GM18951 (cell line): ENCODE results near the gene VPS8.

Experiments
- POLR2A ChIP-seq: IDR thresholded peaks from 4 replicates; pipeline ENCODE4 v1.6.1; 2011; ENCODE audit warnings: mild to moderate bottlenecking; ENCODE audit not compliant: insufficient read length, insufficient read depth; ENCODE audit errors: extremely low read depth
- in situ Hi-C: fragments of 300-500 bp; cut with MboI; formaldehyde crosslinking; loops from one replicate; pipeline ENCODE4 v1.12.0; 2022; ENCODE audit warnings: low sequenced_read_pairs, mixed read lengths, inconsistent platforms; ENCODE audit not compliant: unreplicated experiment

Gene VPS8

DNA sequence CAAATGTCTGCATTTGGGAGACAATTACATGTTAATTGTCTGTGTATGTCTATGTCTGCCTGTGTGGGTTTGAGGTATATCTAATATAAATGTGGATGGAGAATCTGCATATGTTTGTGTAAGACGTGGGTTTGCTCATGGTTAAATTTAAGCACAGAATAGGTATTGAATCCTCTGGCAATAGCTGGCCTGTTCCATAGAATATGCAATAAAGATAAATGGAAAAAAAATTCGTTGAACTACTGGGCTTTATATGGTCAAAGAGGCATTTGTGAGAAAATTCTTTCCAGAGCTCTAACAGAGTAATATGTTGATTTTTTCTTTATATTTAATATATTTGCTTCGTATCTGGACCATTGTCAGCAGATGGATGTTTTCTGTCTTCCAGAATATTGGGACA, 1.4 kb downstream of the VPS8 start:
- in situ Hi-C loops, result no loop called here
- TF ChIP-seq POLR2A, result no peak

DNA sequence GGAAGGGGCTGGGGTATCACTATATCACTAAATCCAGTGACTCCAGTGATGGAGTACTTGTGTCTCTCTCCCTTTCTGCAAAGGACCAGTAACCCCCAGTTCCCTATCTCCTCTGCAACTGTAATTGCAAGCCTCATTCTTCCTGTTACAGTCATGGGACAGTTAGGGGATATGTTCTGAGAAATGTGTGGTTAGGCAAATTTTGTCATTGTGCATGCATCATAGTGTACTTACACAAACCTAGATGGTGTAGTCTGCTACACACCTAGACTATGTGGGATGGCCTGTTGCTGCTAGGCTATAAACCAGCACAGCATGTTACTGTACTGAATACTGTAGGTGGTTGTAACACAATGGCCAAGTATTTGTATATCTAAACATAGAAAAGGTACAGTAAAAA, 2.2 kb downstream of the VPS8 start:
- in situ Hi-C loops, result no loop called here
- no peak for TF ChIP-seq POLR2A

DNA sequence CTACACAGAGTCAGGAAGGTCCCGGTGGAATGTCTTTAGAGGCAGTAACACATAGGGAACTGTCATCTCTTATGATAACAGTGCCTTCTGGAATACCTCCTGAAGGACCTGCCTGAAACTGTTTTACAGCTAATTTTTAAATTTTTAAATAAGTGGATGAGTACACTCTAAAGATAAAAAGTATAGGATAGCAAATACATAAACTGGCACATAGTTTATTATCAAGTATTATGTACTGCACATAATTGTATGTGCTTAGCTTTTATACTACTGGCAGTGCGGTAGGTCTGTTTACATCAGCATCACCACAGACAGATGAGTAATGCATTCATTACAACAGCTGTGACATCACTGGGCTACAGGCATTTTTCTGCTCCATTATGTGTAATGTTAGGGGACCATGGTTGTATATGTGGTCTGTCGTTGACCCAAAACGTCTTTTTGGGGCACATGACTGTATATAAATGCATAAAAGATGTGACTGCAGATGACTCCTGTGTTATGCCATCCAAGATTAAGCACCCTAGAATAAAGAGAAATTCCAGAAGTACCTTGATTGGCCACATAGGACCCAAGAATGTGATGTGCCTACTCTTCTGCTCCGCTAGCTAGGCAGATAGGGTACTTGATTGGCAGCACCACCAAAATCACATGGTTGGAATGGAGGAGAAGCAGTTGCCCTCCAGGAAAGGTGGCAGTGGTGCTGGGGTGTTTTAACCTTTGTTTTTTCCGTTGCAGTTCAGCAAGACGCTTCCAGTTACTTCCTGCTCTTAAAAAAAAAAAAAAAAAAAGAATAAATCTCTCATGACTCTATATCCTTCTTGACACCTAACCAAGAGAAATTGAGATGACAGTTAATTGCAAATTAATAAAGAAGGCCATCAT, 3.3 kb downstream of the VPS8 start:
- in situ Hi-C loops, result no loop called here
- TF ChIP-seq POLR2A, result no peak

GRCh38 chr3:184816614-184817013, 4.6 kb downstream of the VPS8 start:
- in situ Hi-C loops, result no loop called here
- no peak for TF ChIP-seq POLR2A

GRCh38 chr3:184820525-184820924, 8.6 kb downstream of the VPS8 start:
- TF ChIP-seq POLR2A, result no peak
- in situ Hi-C loops, result no loop called here

DNA sequence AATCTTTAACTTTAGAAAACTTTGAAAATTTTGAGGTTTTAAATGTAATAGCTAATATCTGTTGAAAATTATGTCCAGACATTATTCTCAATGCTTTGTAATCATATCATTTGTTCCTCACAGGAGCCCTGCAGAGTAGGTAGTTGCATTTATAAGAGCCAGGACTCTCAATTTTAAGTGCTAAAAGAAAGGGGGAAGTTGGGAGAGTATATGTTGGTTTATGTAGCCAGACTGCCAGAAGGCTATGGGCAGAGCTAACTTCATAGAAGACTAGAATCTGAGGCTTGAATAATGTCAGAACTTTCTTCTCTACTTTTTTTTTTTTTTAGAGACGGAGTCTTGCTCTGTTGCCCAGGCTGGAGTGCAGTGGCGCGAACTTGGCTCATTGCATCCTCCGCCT, 9.1 kb downstream of the VPS8 start:
- TF ChIP-seq POLR2A, result no peak
- in situ Hi-C loops, result no loop called here

DNA sequence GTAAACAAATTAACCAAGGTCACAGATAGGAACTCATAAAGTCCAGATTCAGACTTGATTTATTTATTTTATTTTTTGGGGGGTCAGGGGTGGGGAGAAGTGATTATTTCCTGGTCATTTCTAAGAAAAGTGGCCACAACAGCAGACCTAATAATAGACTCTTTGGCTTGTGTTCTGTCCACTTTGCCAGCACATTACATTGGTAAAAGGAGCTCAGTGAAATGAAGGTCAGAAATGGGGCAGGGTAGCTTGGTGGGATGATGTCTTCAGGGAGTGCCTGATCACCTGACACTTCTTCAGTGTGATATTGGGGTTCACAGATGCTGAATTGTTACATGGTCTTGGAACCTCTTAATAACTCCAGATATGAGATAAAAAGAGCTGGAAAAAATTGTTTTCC, 10.1 kb downstream of the VPS8 start:
- no peak for TF ChIP-seq POLR2A
- in situ Hi-C loops, result no loop called here

DNA sequence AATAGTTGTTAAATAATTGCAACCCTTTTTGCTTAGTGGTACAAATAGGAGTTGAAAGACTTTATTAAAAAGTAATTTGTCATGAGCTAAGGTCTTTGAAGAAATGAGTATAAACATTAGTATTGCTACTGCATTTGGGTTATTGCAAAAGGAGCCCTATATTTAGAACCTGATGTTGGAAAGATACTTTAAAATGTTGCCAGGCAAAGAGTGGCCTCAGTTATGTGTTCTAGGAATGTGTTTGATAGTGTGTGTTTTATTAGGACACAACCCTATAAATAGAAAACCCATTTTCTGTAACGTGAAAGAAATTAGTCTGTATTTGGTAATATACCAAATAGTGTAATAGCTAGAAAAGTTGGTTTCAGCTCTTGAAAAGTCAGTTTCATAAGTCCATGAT, 10.7 kb downstream of the VPS8 start:
- in situ Hi-C loops, result no loop called here
- no peak for TF ChIP-seq POLR2A

DNA sequence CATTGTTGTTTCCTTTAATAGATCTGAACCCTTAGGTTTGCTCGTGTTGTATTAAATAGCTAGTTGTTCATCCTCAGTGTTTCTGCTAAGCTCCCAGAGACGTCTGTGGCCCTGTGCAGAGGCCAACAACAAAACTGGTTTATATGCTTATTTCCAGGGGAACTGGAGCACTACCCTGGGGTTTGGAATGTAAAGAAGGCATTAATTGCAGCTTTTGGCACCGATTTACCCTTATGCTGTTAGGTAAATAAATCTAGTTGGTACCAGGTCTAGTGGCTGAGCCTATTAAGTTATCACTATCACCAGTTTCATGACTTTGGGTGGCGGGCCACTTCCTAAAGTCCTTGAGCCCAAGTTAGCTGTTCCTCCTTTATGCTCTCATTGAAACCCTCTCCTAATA, 12.0 kb downstream of the VPS8 start:
- no peak for TF ChIP-seq POLR2A
- in situ Hi-C loops, result no loop called here

DNA sequence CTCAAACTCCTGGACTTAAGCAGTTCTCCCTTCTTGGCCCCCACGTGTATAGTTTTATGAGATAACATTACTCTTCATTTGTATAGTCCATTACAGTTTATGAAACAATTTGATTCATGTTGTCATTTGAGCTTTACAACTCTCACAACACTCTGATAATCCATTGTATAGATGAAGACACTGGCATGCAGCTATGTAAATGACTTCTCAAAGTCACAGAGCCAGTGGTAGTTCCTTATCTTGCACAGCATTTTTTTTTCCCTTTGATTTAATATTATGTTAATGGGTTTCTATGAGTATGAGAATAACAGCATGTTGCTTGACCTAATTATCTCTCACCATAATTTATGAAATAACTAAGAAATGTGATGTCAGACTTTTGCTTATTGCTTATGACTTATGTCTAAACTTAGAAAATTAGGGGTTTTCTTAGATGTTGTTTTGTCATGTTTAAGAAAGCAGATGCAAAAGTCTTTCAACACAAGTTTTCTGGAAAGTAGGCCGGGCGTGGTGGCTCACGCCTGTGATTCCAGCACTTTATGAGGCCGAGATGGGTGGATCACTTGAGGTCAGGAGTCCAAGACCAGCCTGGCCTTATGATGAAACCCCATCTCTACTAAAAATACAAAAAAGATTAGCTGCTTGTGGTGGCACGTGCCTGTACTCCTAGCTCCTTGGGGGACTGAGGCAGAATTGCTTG, 13.3 kb downstream of the VPS8 start:
- in situ Hi-C loops, result no loop called here
- TF ChIP-seq POLR2A, result no peak

GRCh38 chr3:184827572-184827971, 15.6 kb downstream of the VPS8 start:
- in situ Hi-C loops, result no loop called here
- TF ChIP-seq POLR2A, result no peak

DNA sequence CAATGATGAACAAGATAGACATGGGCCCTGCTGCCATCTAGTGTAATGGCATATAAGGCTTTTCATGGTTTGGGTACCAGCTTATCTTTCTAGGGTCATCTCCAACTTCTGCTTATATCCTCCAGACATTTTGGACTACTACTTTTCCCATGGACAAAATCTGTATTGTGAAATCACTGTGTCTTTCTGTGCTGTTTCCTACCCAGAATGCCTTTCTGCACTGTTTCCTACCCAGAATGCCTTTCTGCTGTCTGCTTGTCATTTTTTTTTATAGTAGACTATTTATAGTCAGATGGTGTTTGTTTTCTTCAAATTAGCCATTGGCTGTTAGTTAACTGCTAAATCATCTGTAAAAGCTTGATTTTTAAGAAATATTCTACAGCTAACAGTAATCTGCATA, 20.1 kb downstream of the VPS8 start:
- TF ChIP-seq POLR2A, result no peak
- in situ Hi-C loops, result no loop called here

DNA sequence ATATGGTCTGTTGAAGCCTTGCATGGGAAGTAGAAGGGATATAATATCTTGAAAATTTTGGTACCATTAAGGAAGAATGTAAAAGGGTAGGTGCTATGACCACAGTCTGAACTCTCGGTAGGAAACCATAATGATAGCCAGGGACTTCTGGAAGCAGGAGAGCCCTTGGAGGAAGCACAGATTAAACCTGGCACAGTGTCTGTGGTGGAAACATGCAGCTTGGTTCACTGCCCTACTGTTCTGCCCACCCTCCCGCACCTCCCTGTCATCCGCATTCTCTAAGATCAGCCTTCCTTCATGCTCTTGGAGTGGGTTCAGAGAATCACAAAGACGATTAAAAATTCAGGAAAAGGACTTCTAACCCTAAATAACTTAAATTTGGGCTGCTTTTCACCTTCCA, 20.9 kb downstream of the VPS8 start:
- in situ Hi-C loops, result no loop called here
- no peak for TF ChIP-seq POLR2A
